Neural cell (in vitro differentiated cells): ENCODE data around the gene SLC39A3. TPM values are rescaled to one million over a fixed set of nuclear protein-coding genes. Genes with fewer than 3 reads are reported as not detected.

Experiments used
- H2AFZ ChIP-seq: fragments of 200-600, 300-800 bp; sonication (generic), shearing (Covaris generic); 2 replicates; pipeline ENCODE4 v1.6.0; 2014; ENCODE audit warnings: low read depth, mild to moderate bottlenecking, antibody characterized with exemption, low read length, moderate library complexity
- H3F3A ChIP-seq: fragments of 200-600 bp; shearing (Covaris generic); 2 replicates; pipeline ENCODE4 v1.6.1; 2016; ENCODE audit warnings: mild to moderate bottlenecking, moderate library complexity, mixed read lengths, antibody characterized with exemption, low read length; ENCODE audit not compliant: insufficient read depth, poor library complexity, severe bottlenecking
- H3K27ac ChIP-seq: fragments of 200-600, 300-800 bp; sonication (generic), shearing (Covaris generic); 2 replicates; pipeline ENCODE4 v1.5.1; 2014; ENCODE audit warnings: mild to moderate bottlenecking, low read length, moderate library complexity
- H3K27me3 ChIP-seq: fragments of 300-800, 200-600 bp; sonication (generic), shearing (Covaris generic); 2 replicates; pipeline ENCODE4 v1.6.0; 2014; ENCODE audit warnings: mild to moderate bottlenecking, low read depth, low read length, moderate library complexity; ENCODE audit not compliant: insufficient read depth
- H3K36me3 ChIP-seq: fragments of 300-800, 200-600 bp; sonication (generic), shearing (Covaris generic); 2 replicates; pipeline ENCODE4 v1.5.1; 2014; ENCODE audit warnings: mild to moderate bottlenecking, antibody characterized with exemption, low read length, moderate library complexity; ENCODE audit not compliant: insufficient read depth
- H3K4me2 ChIP-seq: fragments of 300-800, 200-600 bp; sonication (generic), shearing (Covaris generic); 2 replicates; pipeline ENCODE4 v1.6.0; 2014; ENCODE audit warnings: mild to moderate bottlenecking, low read length
- H3K4me3 ChIP-seq: fragments of 300-800, 200-600 bp; sonication (generic), shearing (Covaris generic); 2 replicates; pipeline ENCODE4 v1.5.1; 2014; ENCODE audit warnings: mild to moderate bottlenecking, low read length, moderate library complexity
- H3K79me2 ChIP-seq: fragments of 200-600 bp; shearing (Covaris generic); replicated peaks from 2 replicates; pipeline ENCODE4 v1.6.0; 2014; ENCODE audit warnings: mild to moderate bottlenecking, low read length, moderate library complexity; ENCODE audit not compliant: insufficient read depth
- H3K9ac ChIP-seq: fragments of 300-800, 200-600 bp; sonication (generic), shearing (Covaris generic); 2 replicates; pipeline ENCODE4 v1.6.1; 2016; ENCODE audit warnings: mild to moderate bottlenecking, low read length, mixed read lengths
- H3K9me2 ChIP-seq: fragments of 200-600 bp; shearing (Covaris generic); 2 replicates; pipeline ENCODE4 v1.6.1; 2016; ENCODE audit warnings: mild to moderate bottlenecking, low read length, mixed read lengths; ENCODE audit not compliant: insufficient read depth
- H3K9me3 ChIP-seq: fragments of 200-600, 300-800 bp; sonication (generic), shearing (Covaris generic); 2 replicates; pipeline ENCODE4 v1.6.1; 2016; ENCODE audit warnings: mild to moderate bottlenecking, mixed run types, low read length, moderate library complexity, mixed read lengths
- H4K20me1 ChIP-seq: fragments of 200-600 bp; shearing (Covaris generic); 2 replicates; pipeline ENCODE4 v1.6.1; 2016; ENCODE audit warnings: mild to moderate bottlenecking, mixed run types; ENCODE audit not compliant: insufficient read depth
- CTCF ChIP-seq: fragments of 450-650 bp; IDR thresholded peaks from 2 replicates; pipeline ENCODE4 v1.5.1; 2014; ENCODE audit warnings: antibody characterized with exemption, mild to moderate bottlenecking, moderate library complexity; ENCODE audit not compliant: poor library complexity, severe bottlenecking
- EP300 ChIP-seq: fragments of 450-650 bp; conservative IDR thresholded peaks from 2 replicates; pipeline ENCODE4 v1.6.1; 2014; ENCODE audit warnings: antibody characterized with exemption, mild to moderate bottlenecking, moderate library complexity; ENCODE audit not compliant: poor library complexity, severe bottlenecking
- EZH2 ChIP-seq: fragments of 200-600, 300-800 bp; shearing (Covaris generic), sonication (generic); IDR thresholded peaks from 2 replicates; pipeline ENCODE4 v1.6.1; 2014; ENCODE audit warnings: antibody characterized with exemption, low read length, borderline replicate concordance, mild to moderate bottlenecking; ENCODE audit not compliant: insufficient read depth, poor library complexity, severe bottlenecking
- MXI1 ChIP-seq: fragments of 450-650 bp; conservative IDR thresholded peaks from 2 replicates; pipeline ENCODE4 v1.6.1; 2014; ENCODE audit warnings: antibody characterized with exemption, mild to moderate bottlenecking; ENCODE audit not compliant: poor library complexity, severe bottlenecking
- POLR2AphosphoS5 ChIP-seq: IDR thresholded peaks from 2 replicates; pipeline ENCODE4 v1.6.1; 2012
- RAD21 ChIP-seq: fragments of 450-650 bp; conservative IDR thresholded peaks from 2 replicates; pipeline ENCODE4 v1.6.1; 2014; ENCODE audit warnings: antibody characterized with exemption, mild to moderate bottlenecking, moderate library complexity
- SMC3 ChIP-seq: fragments of 450-650 bp; conservative IDR thresholded peaks from 2 replicates; pipeline ENCODE4 v1.6.1; 2014; ENCODE audit warnings: antibody characterized with exemption, mild to moderate bottlenecking, moderate library complexity; ENCODE audit not compliant: poor library complexity
- TAF1 ChIP-seq: IDR thresholded peaks from 2 replicates; pipeline ENCODE4 v1.6.1; 2012; ENCODE audit warnings: low read depth
- polyA plus RNA-seq: library from polyadenylated mRNA; depleted of rRNA; stranded (reverse); fragments of >200 nt; gene quantifications from 2 replicates; pipeline ENCODE4 v1.2.3, GENCODE V29; 2014
- TF ChIP-seq, protein P1 (sequence below): IDR thresholded peaks from 2 replicates; pipeline ENCODE4 v1.6.1; 2012; ENCODE audit warnings: borderline replicate concordance

The SLC39A3 gene
- polyA plus RNA-seq, 1 donor from 2014 or later = 72.8 TPM

GRCh38 chr19:2747349-2747748 lies 7.5 kb upstream of the SLC39A3 start:
- Histone ChIP-seq H3K27me3 (peaks cover 2% of the 10 kb centered on the region), H3K9me2 (no peaks in the 10 kb centered on the region), H3K27ac (no peak overlapping the region), H3K9me3 (no peaks in the 10 kb centered on the region), H3F3A (no peaks in the 10 kb centered on the region), H3K9ac (no peak overlapping the region), H3K4me2 (no peak overlapping the region), H3K36me3 (no peaks in the 10 kb centered on the region), H3K4me3 (no peak overlapping the region), H3K79me2 (no peaks in the 10 kb centered on the region), H4K20me1 (no peaks in the 10 kb centered on the region), H2AFZ (no peak overlapping the region)
- no peak for TF ChIP-seq RAD21
- TF ChIP-seq TAF1 = no peak
- TF ChIP-seq SMC3 = no peak
- TF ChIP-seq, protein P1, sequence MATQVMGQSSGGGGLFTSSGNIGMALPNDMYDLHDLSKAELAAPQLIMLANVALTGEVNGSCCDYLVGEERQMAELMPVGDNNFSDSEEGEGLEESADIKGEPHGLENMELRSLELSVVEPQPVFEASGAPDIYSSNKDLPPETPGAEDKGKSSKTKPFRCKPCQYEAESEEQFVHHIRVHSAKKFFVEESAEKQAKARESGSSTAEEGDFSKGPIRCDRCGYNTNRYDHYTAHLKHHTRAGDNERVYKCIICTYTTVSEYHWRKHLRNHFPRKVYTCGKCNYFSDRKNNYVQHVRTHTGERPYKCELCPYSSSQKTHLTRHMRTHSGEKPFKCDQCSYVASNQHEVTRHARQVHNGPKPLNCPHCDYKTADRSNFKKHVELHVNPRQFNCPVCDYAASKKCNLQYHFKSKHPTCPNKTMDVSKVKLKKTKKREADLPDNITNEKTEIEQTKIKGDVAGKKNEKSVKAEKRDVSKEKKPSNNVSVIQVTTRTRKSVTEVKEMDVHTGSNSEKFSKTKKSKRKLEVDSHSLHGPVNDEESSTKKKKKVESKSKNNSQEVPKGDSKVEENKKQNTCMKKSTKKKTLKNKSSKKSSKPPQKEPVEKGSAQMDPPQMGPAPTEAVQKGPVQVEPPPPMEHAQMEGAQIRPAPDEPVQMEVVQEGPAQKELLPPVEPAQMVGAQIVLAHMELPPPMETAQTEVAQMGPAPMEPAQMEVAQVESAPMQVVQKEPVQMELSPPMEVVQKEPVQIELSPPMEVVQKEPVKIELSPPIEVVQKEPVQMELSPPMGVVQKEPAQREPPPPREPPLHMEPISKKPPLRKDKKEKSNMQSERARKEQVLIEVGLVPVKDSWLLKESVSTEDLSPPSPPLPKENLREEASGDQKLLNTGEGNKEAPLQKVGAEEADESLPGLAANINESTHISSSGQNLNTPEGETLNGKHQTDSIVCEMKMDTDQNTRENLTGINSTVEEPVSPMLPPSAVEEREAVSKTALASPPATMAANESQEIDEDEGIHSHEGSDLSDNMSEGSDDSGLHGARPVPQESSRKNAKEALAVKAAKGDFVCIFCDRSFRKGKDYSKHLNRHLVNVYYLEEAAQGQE = no peak
- TF ChIP-seq EZH2 = no peak
- no peak for TF ChIP-seq MXI1
- TF ChIP-seq CTCF = no peak
- no peak for TF ChIP-seq EP300
- no peak for TF ChIP-seq POLR2AphosphoS5

- Histone ChIP-seq H4K20me1 (no peaks in the 10 kb centered on the region), H3F3A (no peaks in the 10 kb centered on the region), H3K27ac (no peak overlapping the region), H3K27me3 (peaks cover 6% of the 10 kb centered on the region), H3K9me3 (no peaks in the 10 kb centered on the region), H3K9ac (no peak overlapping the region), H3K9me2 (no peaks in the 10 kb centered on the region), H3K4me2 (no peak overlapping the region), H3K79me2 (peaks cover 5% of the 10 kb centered on the region), H3K36me3 (no peaks in the 10 kb centered on the region), H2AFZ (no peak overlapping the region), H3K4me3 (no peak overlapping the region)
- TF ChIP-seq, protein P1 = no peak
- TF ChIP-seq SMC3 (no peak), TAF1 (no peak), RAD21 (no peak)
These were observed 4.3 kb upstream of the SLC39A3 start for GRCh38 chr19:2744113-2744512.
